NCI-H187 (cell line): ENCODE measurements around the gene ARL15.

ENCODE experiments used
- DNase-seq, 2 experiments: peaks; one replicate each; lab custom pipeline; 2025; lab: John Stamatoyannopoulos, UW

ARL15 gene

GRCh38 chr5:53932351-53932750 lies 378.0 kb downstream of the ARL15 start:
- no peak for DNase-seq

GRCh38 chr5:53930457-53930856 lies 379.9 kb downstream of the ARL15 start:
- DNase-seq: no peak

GRCh38 chr5:53929570-53929969 lies 380.8 kb downstream of the ARL15 start:
- DNase-seq: no peak

GRCh38 chr5:53929152-53929551 lies 381.2 kb downstream of the ARL15 start:
- no peak for DNase-seq

GRCh38 chr5:53928641-53929040 lies 381.7 kb downstream of the ARL15 start:
- no peak for DNase-seq

GRCh38 chr5:53927668-53928247 lies 382.6 kb downstream of the ARL15 start:
- DNase-seq: no peak

- no peak for DNase-seq
Observed at GRCh38 chr5:53926026-53926425, 384.3 kb downstream of the ARL15 start.

GRCh38 chr5:53924392-53924791 lies 386.0 kb downstream of the ARL15 start:
- DNase-seq: no peak

- no peak for DNase-seq
Observed at GRCh38 chr5:53923961-53924360, 386.4 kb downstream of the ARL15 start.

- peak; percentile 59 to 68 for DNase-seq
Observed at GRCh38 chr5:53922508-53923498, 387.6 kb downstream of the ARL15 start.

- no peak for DNase-seq
Observed at GRCh38 chr5:53917826-53918225, 392.5 kb downstream of the ARL15 start.

- no peak for DNase-seq
Observed at GRCh38 chr5:53917095-53917494, 393.3 kb downstream of the ARL15 start.

- DNase-seq: no peak
Observed at GRCh38 chr5:53915120-53915519, 395.3 kb downstream of the ARL15 start.

- DNase-seq: no peak
Observed at GRCh38 chr5:53913941-53914340, 396.4 kb downstream of the ARL15 start.

GRCh38 chr5:53908757-53909156 lies 401.6 kb downstream of the ARL15 start:
- DNase-seq: no peak

GRCh38 chr5:53907827-53908226 lies 402.5 kb downstream of the ARL15 start:
- no peak for DNase-seq

GRCh38 chr5:53906736-53907135 lies 403.6 kb downstream of the ARL15 start:
- no peak for DNase-seq

GRCh38 chr5:53902296-53902907 lies 408.0 kb downstream of the ARL15 start:
- no peak for DNase-seq

GRCh38 chr5:53900677-53901076 lies 409.7 kb downstream of the ARL15 start:
- DNase-seq: peak; percentile 68 to 80

- no peak for DNase-seq
Observed at GRCh38 chr5:53895091-53895683, 415.2 kb downstream of the ARL15 start.

- no peak for DNase-seq
Observed at GRCh38 chr5:53893626-53894025, 416.7 kb downstream of the ARL15 start.

GRCh38 chr5:53892224-53892623 lies 418.1 kb downstream of the ARL15 start:
- DNase-seq: no peak
